Measurements from ENCODE around the gene RASA2.

DNA sequence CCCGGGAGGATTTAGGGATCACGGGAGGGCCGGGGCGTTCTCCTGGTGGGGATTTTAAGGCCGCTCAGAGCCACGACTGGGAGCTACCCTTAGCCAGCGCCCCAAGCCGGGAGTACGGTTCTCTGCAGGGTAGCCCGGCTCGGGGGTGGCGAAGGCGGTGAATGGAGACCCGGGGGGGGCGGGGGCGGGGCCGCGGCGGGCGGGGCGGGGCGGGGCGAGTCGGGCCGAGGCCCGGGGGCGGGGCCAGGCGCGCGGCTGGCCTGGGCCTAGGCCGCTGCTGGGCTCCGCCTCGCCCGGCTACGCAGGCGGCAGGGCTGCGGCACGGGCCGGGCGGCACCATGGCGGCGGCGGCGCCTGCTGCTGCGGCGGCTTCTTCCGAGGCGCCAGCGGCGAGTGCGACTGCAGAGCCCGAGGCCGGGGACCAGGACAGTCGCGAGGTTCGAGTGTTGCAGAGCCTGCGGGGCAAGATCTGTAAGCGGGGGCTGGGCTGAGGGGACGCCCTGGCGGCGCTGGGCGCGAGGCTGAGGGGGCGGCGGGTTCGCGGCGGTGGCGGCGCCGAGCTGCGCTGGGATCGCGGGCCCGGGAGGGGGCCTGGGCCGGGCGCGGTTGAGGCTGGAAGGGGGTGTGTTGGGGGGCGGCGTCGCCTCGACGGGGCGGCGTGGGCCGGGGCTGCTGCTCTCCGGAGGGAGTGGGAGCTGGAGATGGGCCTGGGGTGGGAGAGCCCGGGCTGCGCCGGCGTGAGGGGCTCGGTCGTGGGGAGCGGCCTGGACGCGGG is at the start of gene RASA2:
- TF ChIP-seq, protein P1, sequence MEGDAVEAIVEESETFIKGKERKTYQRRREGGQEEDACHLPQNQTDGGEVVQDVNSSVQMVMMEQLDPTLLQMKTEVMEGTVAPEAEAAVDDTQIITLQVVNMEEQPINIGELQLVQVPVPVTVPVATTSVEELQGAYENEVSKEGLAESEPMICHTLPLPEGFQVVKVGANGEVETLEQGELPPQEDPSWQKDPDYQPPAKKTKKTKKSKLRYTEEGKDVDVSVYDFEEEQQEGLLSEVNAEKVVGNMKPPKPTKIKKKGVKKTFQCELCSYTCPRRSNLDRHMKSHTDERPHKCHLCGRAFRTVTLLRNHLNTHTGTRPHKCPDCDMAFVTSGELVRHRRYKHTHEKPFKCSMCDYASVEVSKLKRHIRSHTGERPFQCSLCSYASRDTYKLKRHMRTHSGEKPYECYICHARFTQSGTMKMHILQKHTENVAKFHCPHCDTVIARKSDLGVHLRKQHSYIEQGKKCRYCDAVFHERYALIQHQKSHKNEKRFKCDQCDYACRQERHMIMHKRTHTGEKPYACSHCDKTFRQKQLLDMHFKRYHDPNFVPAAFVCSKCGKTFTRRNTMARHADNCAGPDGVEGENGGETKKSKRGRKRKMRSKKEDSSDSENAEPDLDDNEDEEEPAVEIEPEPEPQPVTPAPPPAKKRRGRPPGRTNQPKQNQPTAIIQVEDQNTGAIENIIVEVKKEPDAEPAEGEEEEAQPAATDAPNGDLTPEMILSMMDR (IDR thresholded peaks at IDR 0.05 in 8 of 11, conservative IDR thresholded peaks at IDR 0.05 in 3 of 11): no peak
- TF ChIP-seq POLR2A (IDR thresholded peaks at IDR 0.05): peak in 2 of 3 donors; percentile 84 to 96
